Smooth muscle cell (in vitro differentiated cells): ENCODE results near the gene THBS4. TPM values are rescaled to one million over a fixed set of nuclear protein-coding genes. Genes with fewer than 3 reads are reported as not detected.

Experiments
- DNase-seq: peaks from one replicate; lab custom pipeline; 2025; ENCODE audit not compliant: unreplicated experiment; lab: John Stamatoyannopoulos, UW
- H2AFZ ChIP-seq: fragments of 200-600 bp; sonication (generic); 2 replicates; pipeline ENCODE4 v1.6.0; 2016; ENCODE audit warnings: antibody characterized with exemption, low read depth, mild to moderate bottlenecking
- H3F3A ChIP-seq: fragments of 200-600 bp; sonication (generic); 2 replicates; pipeline ENCODE4 v1.6.0; 2017; ENCODE audit warnings: antibody characterized with exemption, low read depth
- H3K27ac ChIP-seq: fragments of 200-600 bp; sonication (generic); 2 replicates; pipeline ENCODE4 v1.5.1; 2016; ENCODE audit warnings: low read depth, mild to moderate bottlenecking
- H3K27me3 ChIP-seq: fragments of 200-600 bp; sonication (generic); 2 replicates; pipeline ENCODE4 v1.6.1; 2016; ENCODE audit warnings: low read depth, mild to moderate bottlenecking
- H3K36me3 ChIP-seq: fragments of 200-600 bp; sonication (generic); 2 replicates; pipeline ENCODE4 v1.5.1; 2016; ENCODE audit warnings: low read depth
- H3K4me1 ChIP-seq: fragments of 200-600 bp; sonication (generic); 2 replicates; pipeline ENCODE4 v1.5.1; 2016; ENCODE audit warnings: low read depth
- H3K4me2 ChIP-seq: fragments of 200-600 bp; sonication (generic); 2 replicates; pipeline ENCODE4 v1.6.0; 2016; ENCODE audit warnings: mild to moderate bottlenecking
- H3K4me3 ChIP-seq: fragments of 200-600 bp; sonication (generic); 2 replicates; pipeline ENCODE4 v1.5.1; 2016; ENCODE audit warnings: mild to moderate bottlenecking
- H3K79me2 ChIP-seq: fragments of 200-600 bp; sonication (generic); 2 replicates; pipeline ENCODE4 v1.6.0; 2016; ENCODE audit warnings: low read depth, mild to moderate bottlenecking
- H3K9ac ChIP-seq: fragments of 200-600 bp; sonication (generic); 2 replicates; pipeline ENCODE4 v1.6.0; 2016; ENCODE audit warnings: low read depth
- H3K9me3 ChIP-seq: fragments of 200-600 bp; sonication (generic); replicated peaks from 2 replicates; pipeline ENCODE4 v1.5.1; 2016; ENCODE audit warnings: low read depth
- H4K20me1 ChIP-seq: fragments of 200-600 bp; sonication (generic); 2 replicates; pipeline ENCODE4 v1.6.0; 2016; ENCODE audit warnings: low read depth
- WGBS: methylation state at CpG from one replicate; pipeline ENCODE4 v1.1.7; 2016; ENCODE audit warnings: low lambda C conversion rate; 5-methylcytosine and 5-hydroxymethylcytosine counted together
- polyA plus RNA-seq: library from polyadenylated mRNA; unstranded; fragments of >200 nt; fragmentation: Nextera tagmentation; extraction: Ambion mirVana; gene quantifications from 2 replicates; pipeline ENCODE4 v1.2.1, GENCODE V29; 2016
- total RNA-seq: library from RNA; depleted of rRNA; stranded (reverse); fragments of >200 nt; gene quantifications from 2 replicates; pipeline ENCODE4 v1.2.3, GENCODE V29; 2014
- TF ChIP-seq, protein P1 (sequence below): fragments of 200-600 bp; sonication (generic); IDR thresholded peaks from 2 replicates; pipeline ENCODE4 v1.5.1; 2017; ENCODE audit warnings: borderline replicate concordance, mild to moderate bottlenecking, antibody characterized with exemption; ENCODE audit not compliant: insufficient read depth, poor library complexity, severe bottlenecking

Gene THBS4
- total and polyA plus RNA-seq, 2 experiments from 2014 or later, result 0.61 to 2.9 TPM

- Histone ChIP-seq H3F3A (no peaks in the 10 kb centered on the region), H3K4me1 (peaks cover 5% of the 10 kb centered on the region), H3K4me3 (no peak overlapping the region), H4K20me1 (no peaks in the 10 kb centered on the region), H3K27me3 (peaks cover 90% of the 10 kb centered on the region), H2AFZ (no peak overlapping the region), H3K9me3 (no peaks in the 10 kb centered on the region), H3K36me3 (no peaks in the 10 kb centered on the region), H3K27ac (no peak overlapping the region), H3K9ac (no peak overlapping the region), H3K4me2 (no peak overlapping the region), H3K79me2 (no peaks in the 10 kb centered on the region)
- 70% methylated on average over 7 of the region's 7 CpGs for WGBS
- no peak for DNase-seq
- TF ChIP-seq, protein P1, sequence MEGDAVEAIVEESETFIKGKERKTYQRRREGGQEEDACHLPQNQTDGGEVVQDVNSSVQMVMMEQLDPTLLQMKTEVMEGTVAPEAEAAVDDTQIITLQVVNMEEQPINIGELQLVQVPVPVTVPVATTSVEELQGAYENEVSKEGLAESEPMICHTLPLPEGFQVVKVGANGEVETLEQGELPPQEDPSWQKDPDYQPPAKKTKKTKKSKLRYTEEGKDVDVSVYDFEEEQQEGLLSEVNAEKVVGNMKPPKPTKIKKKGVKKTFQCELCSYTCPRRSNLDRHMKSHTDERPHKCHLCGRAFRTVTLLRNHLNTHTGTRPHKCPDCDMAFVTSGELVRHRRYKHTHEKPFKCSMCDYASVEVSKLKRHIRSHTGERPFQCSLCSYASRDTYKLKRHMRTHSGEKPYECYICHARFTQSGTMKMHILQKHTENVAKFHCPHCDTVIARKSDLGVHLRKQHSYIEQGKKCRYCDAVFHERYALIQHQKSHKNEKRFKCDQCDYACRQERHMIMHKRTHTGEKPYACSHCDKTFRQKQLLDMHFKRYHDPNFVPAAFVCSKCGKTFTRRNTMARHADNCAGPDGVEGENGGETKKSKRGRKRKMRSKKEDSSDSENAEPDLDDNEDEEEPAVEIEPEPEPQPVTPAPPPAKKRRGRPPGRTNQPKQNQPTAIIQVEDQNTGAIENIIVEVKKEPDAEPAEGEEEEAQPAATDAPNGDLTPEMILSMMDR, result no peak
Observed at GRCh38 chr5:80035839-80036238, 691 bp downstream of the THBS4 start.

- DNase-seq, result no peak
- Histone ChIP-seq H3K27me3 (peaks cover 82% of the 10 kb centered on the region), H3K4me2 (no peak overlapping the region), H3K36me3 (no peaks in the 10 kb centered on the region), H3K9me3 (no peaks in the 10 kb centered on the region), H3K4me3 (no peak overlapping the region), H3K79me2 (no peaks in the 10 kb centered on the region), H4K20me1 (no peaks in the 10 kb centered on the region), H3K27ac (no peak overlapping the region), H2AFZ (no peak overlapping the region), H3K9ac (no peak overlapping the region), H3K4me1 (peaks cover 5% of the 10 kb centered on the region), H3F3A (no peaks in the 10 kb centered on the region)
- WGBS, result 84% methylated on average over 5 of the region's 5 CpGs
- TF ChIP-seq, protein P1, result no peak
Observed at GRCh38 chr5:80036615-80037014, 1.5 kb downstream of the THBS4 start.

- H2AFZ ChIP-seq, result no peak overlapping the region
- peaks cover 5% of the 10 kb centered on the region for H3K4me1 ChIP-seq
- H3K4me2 ChIP-seq, result no peak overlapping the region
- no peak overlapping the region for H3K9ac ChIP-seq
- no peak overlapping the region for H3K4me3 ChIP-seq
- H4K20me1 ChIP-seq, result no peaks in the 10 kb centered on the region
- H3F3A ChIP-seq, result no peaks in the 10 kb centered on the region
- DNase-seq, result no peak
- no peak overlapping the region for H3K27ac ChIP-seq
- H3K36me3 ChIP-seq, result no peaks in the 10 kb centered on the region
- TF ChIP-seq, protein P1, result no peak
- H3K9me3 ChIP-seq, result no peaks in the 10 kb centered on the region
- H3K27me3 ChIP-seq, result peaks cover 75% of the 10 kb centered on the region
- no peaks in the 10 kb centered on the region for H3K79me2 ChIP-seq
- 74% methylated on average over 5 of the region's 5 CpGs for WGBS
Observed at GRCh38 chr5:80037366-80037765, 2.2 kb downstream of the THBS4 start.

- TF ChIP-seq, protein P1, result no peak
- H3K4me2 ChIP-seq, result no peak overlapping the region
- no peaks in the 10 kb centered on the region for H3K9me3 ChIP-seq
- WGBS, result 73% methylated on average over 2 of the region's 2 CpGs
- no peak overlapping the region for H3K27ac ChIP-seq
- no peaks in the 10 kb centered on the region for H3K79me2 ChIP-seq
- H4K20me1 ChIP-seq, result no peaks in the 10 kb centered on the region
- H3K36me3 ChIP-seq, result no peaks in the 10 kb centered on the region
- no peak overlapping the region for H2AFZ ChIP-seq
- no peak overlapping the region for H3K4me3 ChIP-seq
- DNase-seq, result no peak
- peaks cover under 1% of the 10 kb centered on the region for H3K4me1 ChIP-seq
- peaks cover 60% of the 10 kb centered on the region for H3K27me3 ChIP-seq
- no peaks in the 10 kb centered on the region for H3F3A ChIP-seq
- H3K9ac ChIP-seq, result no peak overlapping the region
Observed at GRCh38 chr5:80039650-80040049, 4.5 kb downstream of the THBS4 start.
